ENCODE results near the gene NCS1. TPM values are rescaled to one million over a fixed set of nuclear protein-coding genes. Genes with fewer than 3 reads are reported as not detected.

NCS1 gene
- total RNA-seq, 4 donors from 2014 or later: 105 to 231 (median 127) TPM

GRCh38 chr9:130285271-130285670 lies 113.1 kb downstream of the NCS1 start:
- ATAC-seq: no peak
- TF ChIP-seq POLR2AphosphoS5 (IDR thresholded peaks at IDR 0.05): no peak
- TF ChIP-seq POLR2A (IDR thresholded peaks at IDR 0.05): no peak
- TF ChIP-seq, protein P1, sequence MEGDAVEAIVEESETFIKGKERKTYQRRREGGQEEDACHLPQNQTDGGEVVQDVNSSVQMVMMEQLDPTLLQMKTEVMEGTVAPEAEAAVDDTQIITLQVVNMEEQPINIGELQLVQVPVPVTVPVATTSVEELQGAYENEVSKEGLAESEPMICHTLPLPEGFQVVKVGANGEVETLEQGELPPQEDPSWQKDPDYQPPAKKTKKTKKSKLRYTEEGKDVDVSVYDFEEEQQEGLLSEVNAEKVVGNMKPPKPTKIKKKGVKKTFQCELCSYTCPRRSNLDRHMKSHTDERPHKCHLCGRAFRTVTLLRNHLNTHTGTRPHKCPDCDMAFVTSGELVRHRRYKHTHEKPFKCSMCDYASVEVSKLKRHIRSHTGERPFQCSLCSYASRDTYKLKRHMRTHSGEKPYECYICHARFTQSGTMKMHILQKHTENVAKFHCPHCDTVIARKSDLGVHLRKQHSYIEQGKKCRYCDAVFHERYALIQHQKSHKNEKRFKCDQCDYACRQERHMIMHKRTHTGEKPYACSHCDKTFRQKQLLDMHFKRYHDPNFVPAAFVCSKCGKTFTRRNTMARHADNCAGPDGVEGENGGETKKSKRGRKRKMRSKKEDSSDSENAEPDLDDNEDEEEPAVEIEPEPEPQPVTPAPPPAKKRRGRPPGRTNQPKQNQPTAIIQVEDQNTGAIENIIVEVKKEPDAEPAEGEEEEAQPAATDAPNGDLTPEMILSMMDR (IDR thresholded peaks at IDR 0.05): no peak
- no peak for TF ChIP-seq EP300 (IDR thresholded peaks at IDR 0.05)
- H3K36me3 ChIP-seq: peaks cover 0 to 17% of the 10 kb centered on the region in 2 donors
- H3K4me3 ChIP-seq: no peak overlapping the region
- WGBS, 2 donors (ENCODE audit: low coverage in 1 of 2): 75% methylated on average over 2 of the region's 9 CpGs; no CpG with 5 or more reads in 1 of the 2 donors
- peak overlapping the region in 1 of 4 donors; percentile 22 for H3K27ac ChIP-seq
- H3K27me3 ChIP-seq: no peaks in the 10 kb centered on the region
- peaks cover 0 to 83% (median 22%) of the 10 kb centered on the region in 3 donors for H3K4me1 ChIP-seq
- H3K9me3 ChIP-seq: no peaks in the 10 kb centered on the region

DNA sequence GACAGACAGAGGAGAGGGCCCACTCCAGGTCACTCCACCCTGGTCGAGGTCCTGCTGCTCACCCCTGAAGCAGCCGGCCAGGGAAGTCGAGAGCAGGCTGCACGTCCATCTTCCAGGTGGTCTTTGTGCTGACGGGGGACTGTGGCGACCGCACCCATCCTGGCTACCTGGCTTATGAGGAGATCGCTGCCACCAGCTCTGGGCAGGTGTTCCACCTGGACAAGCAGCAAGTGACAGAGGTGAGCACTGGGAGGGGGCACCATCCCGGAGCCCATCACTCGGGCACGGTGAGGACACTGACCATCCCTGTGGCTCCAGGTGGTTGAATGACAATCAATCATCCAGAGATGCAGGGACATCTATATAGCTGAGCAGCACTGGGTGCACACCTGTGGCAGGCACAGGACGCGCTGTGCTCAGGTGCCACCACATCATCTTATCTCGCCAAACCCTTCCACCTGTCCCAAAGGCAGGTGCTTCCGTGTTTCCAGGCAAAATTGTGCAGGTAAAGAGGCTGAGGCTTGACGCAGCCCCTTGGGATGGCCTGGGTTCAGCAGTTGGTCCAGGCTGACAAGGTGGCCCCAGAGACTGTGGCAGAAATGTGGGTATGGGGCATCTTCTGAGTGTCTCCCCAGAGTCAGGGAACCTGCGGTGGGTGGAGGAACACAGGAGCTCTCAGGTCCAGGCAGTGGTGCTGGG lies 114.0 kb downstream of the NCS1 start:
- peaks cover 0 to 86% (median 22%) of the 10 kb centered on the region in 3 donors for H3K4me1 ChIP-seq
- no peak overlapping the region for H3K4me3 ChIP-seq
- H3K27me3 ChIP-seq: no peaks in the 10 kb centered on the region
- no peaks in the 10 kb centered on the region for H3K9me3 ChIP-seq
- WGBS, 2 donors (ENCODE audit: low coverage in 1 of 2): 94 to 100% methylated on average over 5 to 6 of the region's 17 CpGs
- peak overlapping the region in 3 of 4 donors; percentile 31 to 56 (median 47) for H3K27ac ChIP-seq
- H3K36me3 ChIP-seq: peaks cover 0 to 17% of the 10 kb centered on the region in 2 donors
- TF ChIP-seq POLR2A (IDR thresholded peaks at IDR 0.05) (no peak), POLR2AphosphoS5 (IDR thresholded peaks at IDR 0.05) (no peak), EP300 (IDR thresholded peaks at IDR 0.05) (no peak)
- TF ChIP-seq, protein P1 (IDR thresholded peaks at IDR 0.05): no peak
- no peak for ATAC-seq

Other genes starting within 250 kb of the NCS1 start
- 100 to 1,000 TPM; 119 to 343 (median 188) TPM for gene FNBP1, start 129.2 kb upstream of the NCS1 start, total RNA-seq
- 10 to 100 TPM; 24.2 to 38.4 (median 30.4) TPM for gene GPR107, start 118.5 kb upstream of the NCS1 start, total RNA-seq
- gene HMCN2, start 93.4 kb downstream of the NCS1 start, total RNA-seq: 10 to 100 TPM in 3 of 4 donors, 1 to 10 TPM in 1; 9.6 to 21.1 (median 15.5) TPM

Measured in gastroesophageal sphincter (tissue), 4 donors.